T follicular helper cell (primary cell): ENCODE results near the gene IER5L.
"Not testable (repeated sequence)": the region's sequence is repeated elsewhere in the genome, so short reads cannot be mapped to it uniquely, and the experiment has no call there.

Experiments
- DNase-seq: peaks from one replicate; pipeline ENCODE4 v3.0.0-alpha.2; 2020; ENCODE audit warnings: low read depth

IER5L gene

GRCh38 chr9:129138476-129139232 lies 39.4 kb downstream of the IER5L start:
- no peak for DNase-seq

- no peak for DNase-seq
Measured at GRCh38 chr9:129138144-129138462, 40.0 kb downstream of the IER5L start.

- no peak for DNase-seq
Measured at GRCh38 chr9:129137292-129138143, 40.5 kb downstream of the IER5L start.

GRCh38 chr9:129136446-129137035 lies 41.5 kb downstream of the IER5L start:
- no peak for DNase-seq

GRCh38 chr9:129135476-129135875 lies 42.6 kb downstream of the IER5L start:
- no peak for DNase-seq

GRCh38 chr9:129133082-129133481 lies 45.0 kb downstream of the IER5L start:
- no peak for DNase-seq

GRCh38 chr9:129131300-129132145 lies 46.5 kb downstream of the IER5L start:
- DNase-seq = peak; percentile 78

- no peak for DNase-seq
Measured at GRCh38 chr9:129130791-129131190, 47.3 kb downstream of the IER5L start.

GRCh38 chr9:129130271-129130670 lies 47.8 kb downstream of the IER5L start:
- DNase-seq = not testable (repeated sequence)

- DNase-seq = no peak
Measured at GRCh38 chr9:129128689-129129088, 49.4 kb downstream of the IER5L start.

GRCh38 chr9:129126749-129127618 lies 51.1 kb downstream of the IER5L start:
- no peak for DNase-seq
